GM23338 (cell line): Measurements from ENCODE around the gene KLRK1. TPM values are rescaled to one million over a fixed set of nuclear protein-coding genes. Genes with fewer than 3 reads are reported as not detected.
"Not testable (repeated sequence)": the region's sequence is repeated elsewhere in the genome, so short reads cannot be mapped to it uniquely, and the experiment has no call there.

Experiments used
- ATAC-seq: fragments of 200-7000 bp; cut with Tn5 transposase; 3 replicates; pipeline ENCODE4 v1.9.1; 2020
- DNase-seq: peaks from one replicate; pipeline ENCODE4 v3.0.0-alpha.2; 2015; ENCODE audit warnings: low spot score
- H2AFZ ChIP-seq: fragments of 200-600 bp; sonication (generic); 2 replicates; pipeline ENCODE4 v1.8.0; 2016; ENCODE audit warnings: antibody characterized with exemption, mild to moderate bottlenecking, moderate library complexity
- H3F3A ChIP-seq: fragments of 200-600 bp; sonication (generic); replicated peaks from 2 replicates; pipeline ENCODE4 v1.8.0; 2017; ENCODE audit warnings: antibody characterized with exemption, mixed run types, low read depth
- H3K27ac ChIP-seq: fragments of 200-600 bp; sonication (generic); 2 replicates; pipeline ENCODE4 v1.6.1; 2016; ENCODE audit warnings: low read depth
- H3K27me3 ChIP-seq: fragments of 200-600 bp; sonication (generic); 2 replicates; pipeline ENCODE4 v1.8.0; 2016; ENCODE audit warnings: mild to moderate bottlenecking, mixed run types, moderate library complexity; ENCODE audit not compliant: insufficient read depth
- H3K36me3 ChIP-seq: fragments of 200-600 bp; sonication (generic); 2 replicates; pipeline ENCODE4 v1.8.0; 2016; ENCODE audit warnings: mild to moderate bottlenecking; ENCODE audit not compliant: insufficient read depth
- H3K4me1 ChIP-seq: fragments of 200-600 bp; sonication (generic); 2 replicates; pipeline ENCODE4 v1.8.0; 2016; ENCODE audit warnings: mild to moderate bottlenecking, moderate library complexity; ENCODE audit not compliant: insufficient read depth
- H3K4me2 ChIP-seq: fragments of 200-600 bp; sonication (generic); 2 replicates; pipeline ENCODE4 v1.7.1; 2017; ENCODE audit warnings: mixed run types
- H3K4me3 ChIP-seq: fragments of 200-600 bp; sonication (generic); 2 replicates; pipeline ENCODE4 v1.6.1; 2016; ENCODE audit warnings: mixed run types
- H3K79me2 ChIP-seq: fragments of 200-600 bp; sonication (generic); replicated peaks from 2 replicates; pipeline ENCODE4 v1.8.0; 2017; ENCODE audit warnings: mild to moderate bottlenecking; ENCODE audit not compliant: insufficient read depth
- H3K9me2 ChIP-seq: fragments of 200-600 bp; sonication (generic); 2 replicates; pipeline ENCODE4 v1.8.0; 2017; ENCODE audit not compliant: insufficient read depth
- H4K20me1 ChIP-seq: fragments of 200-600 bp; sonication (generic); replicated peaks from 2 replicates; pipeline ENCODE4 v1.8.0; 2017; ENCODE audit warnings: mild to moderate bottlenecking; ENCODE audit not compliant: insufficient read depth
- H3K27ac Mint-ChIP-seq: 2 replicates; pipeline ENCODE4 v1.8.0; 2020; ENCODE audit warnings: inconsistent platforms, mild to moderate bottlenecking, moderate library complexity, mixed read lengths
- H3K27me3 Mint-ChIP-seq: 3 replicates; pipeline ENCODE4 v1.8.0; 2022; ENCODE audit warnings: low read depth, mild to moderate bottlenecking, moderate library complexity, mixed read lengths, inconsistent platforms; ENCODE audit not compliant: insufficient read depth, poor library complexity
- H3K36me3 Mint-ChIP-seq: 3 replicates; pipeline ENCODE4 v1.8.0; 2021; ENCODE audit warnings: low read depth, mild to moderate bottlenecking, inconsistent platforms, moderate library complexity, mixed read lengths
- H3K4me1 Mint-ChIP-seq: 3 replicates; pipeline ENCODE4 v1.8.0; 2020; ENCODE audit warnings: mild to moderate bottlenecking, inconsistent platforms, mixed read lengths
- H3K4me3 Mint-ChIP-seq: 3 replicates; pipeline ENCODE4 v1.8.0; 2021; ENCODE audit warnings: moderate library complexity, mild to moderate bottlenecking, inconsistent platforms, mixed read lengths
- H3K9me3 Mint-ChIP-seq: 3 replicates; pipeline ENCODE4 v1.8.0; 2020; ENCODE audit warnings: moderate library complexity, mild to moderate bottlenecking, inconsistent platforms, mixed read lengths
- polyA plus RNA-seq: library from polyadenylated mRNA; unstranded; fragments of >200 nt; fragmentation: Nextera tagmentation; extraction: Ambion mirVana; gene quantifications from 2 replicates; pipeline ENCODE4 v1.2.1, GENCODE V29; 2016
- total RNA-seq: library from RNA; depleted of rRNA; stranded (reverse); fragments of >200 nt; shearing (Covaris generic); gene quantifications from 2 replicates; pipeline ENCODE4 v1.2.3, GENCODE V29; 2014

KLRK1 gene
- total and polyA plus RNA-seq, 2 experiments from 2014 or later, result not detected

GRCh38 chr12:10430623-10431022 is 40.8 kb upstream of the KLRK1 start:
- not testable (repeated sequence) for H3K27ac Mint-ChIP-seq, H3K27ac ChIP-seq

DNA sequence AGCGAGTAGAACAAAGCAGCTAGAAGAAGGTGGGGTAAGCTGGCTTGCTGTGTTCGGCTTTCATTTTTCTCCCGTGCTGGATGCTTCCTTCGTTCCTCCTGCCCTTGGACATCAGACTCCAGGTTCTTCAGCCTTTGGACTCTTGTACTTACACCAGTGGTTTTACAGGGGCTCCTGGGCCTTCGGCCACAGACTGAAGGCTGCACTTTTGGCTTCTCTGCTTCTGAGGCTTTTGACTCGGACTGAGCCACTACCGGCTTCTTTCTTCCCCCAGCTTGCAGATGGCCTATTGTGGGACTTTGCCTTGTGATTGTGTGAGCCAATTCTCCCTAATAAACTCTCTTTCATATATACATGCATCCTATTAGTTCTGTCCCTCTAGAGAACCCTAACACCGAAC is 36.1 kb upstream of the KLRK1 start:
- H3K4me1 ChIP-seq, H3K36me3 Mint-ChIP-seq, H3K27me3 ChIP-seq, H3K79me2 ChIP-seq, H3K4me3 ChIP-seq, H3K27ac Mint-ChIP-seq, H3K4me3 Mint-ChIP-seq, H3K4me1 Mint-ChIP-seq, H3K4me2 ChIP-seq, ATAC-seq, H3K27me3 Mint-ChIP-seq, H4K20me1 ChIP-seq, H3F3A ChIP-seq, H3K36me3 ChIP-seq, DNase-seq, H3K9me2 ChIP-seq, H3K9me3 Mint-ChIP-seq, H3K27ac ChIP-seq: not testable (repeated sequence)
- peak overlapping the region; percentile 56; the same call in 1 of the 2 replicates for H2AFZ ChIP-seq

More at GRCh38 chr12:10430623-10431022, 40.8 kb upstream of the KLRK1 start:
- H3K4me3 Mint-ChIP-seq, H3K4me1 ChIP-seq, H3K9me2 ChIP-seq, H3K9me3 Mint-ChIP-seq, ATAC-seq, H4K20me1 ChIP-seq, H3K4me1 Mint-ChIP-seq, DNase-seq, H3K36me3 ChIP-seq, H3K79me2 ChIP-seq, H3K27me3 Mint-ChIP-seq, H3K4me3 ChIP-seq, H3F3A ChIP-seq, H3K36me3 Mint-ChIP-seq, H3K4me2 ChIP-seq, H2AFZ ChIP-seq, H3K27me3 ChIP-seq: not testable (repeated sequence)

DNA sequence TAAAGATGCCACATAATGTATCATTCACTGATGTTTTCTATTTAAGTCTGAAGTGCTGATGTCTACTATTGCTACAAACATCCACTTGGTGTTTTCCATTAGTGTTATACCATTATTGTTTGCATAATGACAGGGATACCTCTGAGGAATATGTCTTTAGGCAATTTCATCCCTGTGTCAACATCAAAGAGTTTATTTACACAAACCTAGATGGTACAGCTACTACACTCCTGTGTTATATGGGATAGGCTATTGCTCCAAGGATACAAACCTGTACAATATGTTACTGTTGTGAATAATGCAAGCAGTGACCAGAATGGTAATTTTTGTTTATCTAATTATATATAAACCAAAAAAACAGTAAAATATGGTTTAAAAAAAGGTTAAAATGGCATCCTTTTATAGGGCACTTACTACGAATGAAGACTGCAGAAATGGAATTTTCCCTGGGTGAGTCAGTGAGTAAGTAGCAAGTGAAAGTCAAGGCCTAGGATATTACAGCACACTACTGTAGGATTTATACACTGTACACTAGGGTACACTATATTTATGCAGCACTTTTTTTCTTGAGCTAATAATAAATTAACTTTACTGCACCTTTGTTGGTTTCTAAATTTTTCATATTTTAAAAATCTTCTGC is 34.5 kb upstream of the KLRK1 start:
- H3K9me2 ChIP-seq, H3K4me2 ChIP-seq, H3K4me3 Mint-ChIP-seq, H3K4me1 ChIP-seq, H3F3A ChIP-seq, H3K4me1 Mint-ChIP-seq, DNase-seq, H3K79me2 ChIP-seq, H3K27me3 ChIP-seq, H3K27ac ChIP-seq, H4K20me1 ChIP-seq, ATAC-seq, H3K36me3 ChIP-seq, H2AFZ ChIP-seq, H3K36me3 Mint-ChIP-seq, H3K9me3 Mint-ChIP-seq, H3K4me3 ChIP-seq, H3K27ac Mint-ChIP-seq, H3K27me3 Mint-ChIP-seq: not testable (repeated sequence)

- H3F3A ChIP-seq, H4K20me1 ChIP-seq, H3K9me3 Mint-ChIP-seq, H3K36me3 Mint-ChIP-seq, H2AFZ ChIP-seq, H3K4me1 Mint-ChIP-seq, H3K79me2 ChIP-seq, H3K27ac Mint-ChIP-seq, H3K4me3 ChIP-seq, H3K27me3 ChIP-seq, H3K27me3 Mint-ChIP-seq, H3K27ac ChIP-seq, H3K4me1 ChIP-seq, H3K4me2 ChIP-seq, H3K9me2 ChIP-seq, H3K36me3 ChIP-seq, DNase-seq, H3K4me3 Mint-ChIP-seq: not testable (repeated sequence)
- ATAC-seq, result peak; percentile 73
Observed at GRCh38 chr12:10422159-10422558, 32.3 kb upstream of the KLRK1 start.

GRCh38 chr12:10420334-10420733 is 30.5 kb upstream of the KLRK1 start, which contains the start of gene KLRC3:
Gene KLRC3, minus strand, starts transcription at chr12:10420595. Its CDS starts 45 bp downstream, at chr12:10420550.
- not testable (repeated sequence) for H3K27me3 Mint-ChIP-seq, H3K4me1 Mint-ChIP-seq, H2AFZ ChIP-seq, DNase-seq, H3K79me2 ChIP-seq, H3F3A ChIP-seq, H3K4me3 Mint-ChIP-seq, H3K9me2 ChIP-seq, H3K9me3 Mint-ChIP-seq, H3K27me3 ChIP-seq, H3K27ac Mint-ChIP-seq, H3K36me3 Mint-ChIP-seq, H3K27ac ChIP-seq, H3K4me3 ChIP-seq, H4K20me1 ChIP-seq, ATAC-seq, H3K4me2 ChIP-seq, H3K4me1 ChIP-seq, H3K36me3 ChIP-seq
